HG03575 (cell line): ENCODE data around the gene PACRG.

Source experiments
- ATAC-seq: cut with Tn5 transposase; IDR thresholded peaks from one replicate; pipeline ENCODE4 v1.9.1; 2021; ENCODE audit not compliant: unreplicated experiment, insufficient number of reproducible peaks, low FRiP score; ENCODE audit errors: extremely low read depth

The PACRG gene

DNA sequence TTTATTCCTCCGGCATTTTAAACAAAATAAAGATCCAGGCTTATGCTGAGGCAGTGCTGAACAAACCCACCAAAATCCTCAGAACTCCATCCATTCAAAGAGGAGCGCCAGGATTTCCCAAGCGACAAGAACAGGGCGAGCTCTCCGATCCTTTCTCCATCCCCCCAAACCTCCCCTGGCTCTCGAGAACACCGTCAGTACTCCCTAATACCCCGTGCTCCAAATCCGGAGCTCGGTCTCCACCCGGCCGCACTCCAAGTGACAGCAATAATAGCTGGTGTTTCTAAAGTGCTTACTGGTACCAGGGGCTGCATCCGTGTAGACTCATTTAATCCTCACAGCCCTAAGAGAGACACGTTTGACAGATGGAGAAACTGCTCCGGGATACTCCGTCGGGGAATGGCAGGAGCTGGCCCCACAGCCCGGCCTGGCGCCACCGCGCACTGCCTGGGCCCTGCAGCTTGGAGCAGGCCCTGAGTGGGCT, 409.7 kb downstream of the PACRG start:
- ATAC-seq = no peak

DNA sequence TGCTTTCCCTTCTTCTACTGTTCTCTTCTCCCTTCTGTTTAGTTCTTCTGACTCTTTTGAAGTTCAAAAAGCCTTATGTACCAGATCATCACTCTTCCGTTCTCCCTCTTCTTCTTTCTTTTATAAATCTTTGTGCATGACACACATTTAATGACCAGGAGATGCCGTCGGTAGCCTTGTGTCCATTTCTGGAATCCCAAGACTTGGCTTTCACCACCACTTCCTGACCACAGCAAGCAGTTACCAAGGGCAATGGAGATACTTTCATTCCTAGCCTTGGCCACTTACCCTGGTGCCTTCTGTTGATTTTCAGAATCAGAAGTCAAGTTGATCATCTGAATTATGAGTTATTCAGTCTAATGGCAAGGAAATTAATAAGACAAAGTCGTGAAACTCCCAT, 418.3 kb downstream of the PACRG start:
- no peak for ATAC-seq

DNA sequence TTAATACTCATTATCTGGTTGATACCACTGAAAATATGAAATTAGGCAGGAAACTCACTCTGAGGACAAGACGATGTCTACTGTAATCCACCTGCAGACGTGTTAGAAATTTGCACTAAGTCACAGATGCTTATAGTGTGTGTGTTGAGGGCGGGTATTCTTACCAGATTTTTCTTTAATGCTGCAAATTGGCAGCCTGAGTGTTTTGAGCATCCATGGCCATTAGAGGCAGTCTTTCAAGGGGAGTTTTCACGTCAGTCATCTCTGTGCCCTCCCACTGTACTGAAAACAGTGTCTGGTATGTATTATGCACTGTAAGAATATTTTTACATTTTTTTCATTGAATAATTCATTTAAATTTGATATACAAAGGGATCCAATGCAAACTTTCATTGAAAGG, 420.2 kb downstream of the PACRG start:
- no peak for ATAC-seq

DNA sequence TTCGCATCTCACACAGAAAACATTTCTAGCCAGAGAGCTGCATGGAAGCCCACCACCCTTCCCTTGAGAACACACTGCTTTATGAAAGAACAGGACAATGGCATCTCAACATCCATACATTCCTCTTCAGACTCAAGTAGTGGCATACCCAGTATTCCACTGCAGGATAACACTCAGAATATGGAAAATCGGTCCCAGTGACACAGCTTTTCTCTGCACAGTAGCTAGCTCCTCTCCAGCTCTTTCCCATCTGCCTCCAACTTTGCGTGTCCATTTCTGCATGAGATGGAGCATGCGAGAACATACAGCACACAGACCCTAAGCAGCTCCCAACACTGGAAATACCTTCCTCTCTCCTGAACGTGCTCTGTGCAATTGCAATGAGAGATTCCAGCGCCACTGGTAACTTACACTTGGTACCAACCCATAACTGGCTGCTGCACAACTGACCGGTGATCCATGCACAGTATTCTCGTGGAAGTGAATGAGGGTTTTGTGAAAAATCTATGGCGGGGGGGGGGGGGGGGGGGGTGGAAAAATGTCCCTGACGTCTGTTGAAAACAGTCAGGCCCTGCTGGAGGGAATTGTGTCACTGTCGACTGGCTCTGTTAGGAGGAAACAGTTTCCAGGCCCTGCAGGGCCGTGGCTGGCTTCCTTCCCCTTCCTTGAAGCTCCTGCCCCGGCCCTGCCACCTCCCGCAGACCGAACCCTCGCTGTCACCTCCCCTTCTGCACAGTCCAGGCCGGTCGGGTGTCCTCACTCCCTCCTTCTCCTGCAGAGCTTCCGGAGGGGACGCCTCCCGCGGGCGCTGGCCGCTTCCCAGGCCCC, 420.9 kb downstream of the PACRG start:
- ATAC-seq = no peak

DNA sequence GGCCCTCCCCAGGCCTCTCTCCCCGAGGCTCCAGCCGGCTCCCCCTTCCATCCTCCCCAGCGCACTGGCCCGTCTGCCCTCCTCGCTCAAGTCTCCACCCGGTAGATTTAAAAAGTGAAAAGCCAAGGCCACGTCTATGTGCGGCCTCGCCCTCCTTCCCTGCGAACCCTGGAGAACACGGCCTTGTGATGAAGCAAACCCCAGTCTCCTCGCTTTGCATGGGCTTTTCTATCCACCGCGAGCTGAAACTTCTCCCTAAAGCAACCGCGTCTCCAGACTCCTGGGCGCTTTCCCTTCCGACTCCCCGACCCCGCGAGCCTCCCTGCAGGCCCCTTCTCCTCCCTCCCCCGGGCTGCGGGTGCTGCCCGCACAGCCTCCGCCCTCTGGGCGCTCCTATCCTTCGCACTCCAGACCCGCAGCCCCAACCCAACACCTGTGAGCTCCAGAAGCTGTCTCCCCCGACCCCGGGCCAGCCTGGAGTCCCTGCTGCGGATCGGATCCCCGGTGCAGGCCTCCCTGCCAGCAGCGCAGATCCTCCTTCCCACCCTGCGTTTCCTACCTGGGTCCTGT, 421.6 kb downstream of the PACRG start:
- ATAC-seq = no peak

DNA sequence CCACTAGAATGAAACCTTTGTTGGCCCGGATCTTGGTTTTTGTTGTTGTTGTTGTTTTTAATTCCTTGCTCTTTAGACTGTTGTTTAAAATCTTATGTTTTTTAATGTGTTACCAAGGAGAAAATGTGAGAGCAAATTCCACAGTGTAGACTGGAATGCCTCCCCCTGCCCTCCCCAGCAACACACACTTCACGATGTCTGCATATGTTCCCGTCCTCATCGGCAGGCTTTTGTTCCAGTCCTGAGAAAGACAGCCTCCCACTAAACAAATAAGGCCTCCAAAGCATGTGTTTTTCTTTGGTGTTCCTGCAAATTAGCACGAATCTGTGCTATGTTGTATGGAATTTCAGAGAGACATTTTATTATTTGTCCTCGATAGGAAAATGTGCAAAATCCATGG, 423.4 kb downstream of the PACRG start:
- no peak for ATAC-seq

DNA sequence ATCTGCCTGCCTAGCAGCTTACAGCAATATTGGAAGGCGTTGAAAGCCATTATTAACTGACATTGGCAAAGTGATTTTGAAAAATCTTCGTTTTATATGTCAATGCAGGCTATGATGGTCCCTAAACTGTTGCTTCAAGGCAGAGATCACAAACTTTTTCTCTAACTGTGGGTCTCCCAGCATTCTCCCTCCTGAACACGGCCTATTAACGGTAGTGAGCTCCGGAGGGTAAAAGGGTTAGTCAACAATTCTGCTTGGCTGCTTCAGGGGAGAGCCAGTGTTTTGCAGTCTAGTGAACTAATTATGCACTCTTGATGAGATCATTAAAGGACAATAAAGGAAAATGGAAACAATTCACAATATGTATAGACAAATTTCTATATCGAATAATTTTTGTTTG, 424.9 kb downstream of the PACRG start:
- ATAC-seq = no peak

DNA sequence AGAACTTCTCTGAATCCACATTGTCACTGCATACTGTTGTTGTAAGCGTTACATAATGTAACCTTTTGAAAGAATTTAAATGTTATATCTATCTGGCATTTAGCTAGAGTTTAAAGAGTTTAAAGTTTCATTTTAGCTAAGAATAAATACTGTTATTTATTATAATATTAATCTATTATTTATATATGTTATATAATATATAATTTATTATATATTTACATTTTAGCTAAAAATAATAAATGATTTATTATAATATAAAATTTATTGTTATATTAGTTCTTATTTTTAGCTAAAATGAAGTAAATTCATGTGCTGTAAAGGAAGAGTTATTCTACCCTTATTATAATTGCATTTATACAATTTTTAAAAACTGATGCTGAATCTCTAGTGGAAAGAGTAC, 431.3 kb downstream of the PACRG start:
- ATAC-seq = no peak

DNA sequence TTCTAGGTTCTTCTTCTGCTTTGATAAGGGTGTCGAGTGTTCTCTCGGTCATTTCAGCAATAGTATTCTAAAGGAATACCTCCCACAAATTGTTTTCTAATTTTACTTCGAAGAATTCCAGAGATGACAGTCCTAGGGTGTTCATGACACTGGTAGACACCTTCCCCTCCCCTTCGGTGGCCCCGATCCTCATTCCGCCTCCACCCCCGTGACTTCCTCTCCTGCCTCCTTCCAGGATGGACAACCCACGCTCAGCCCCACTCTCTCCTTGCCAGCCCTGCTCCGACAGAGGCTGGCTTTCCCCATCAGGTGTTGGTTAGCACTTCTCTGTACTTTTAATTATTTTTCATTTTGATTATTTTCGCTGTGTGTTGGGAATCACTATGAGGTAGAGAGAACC, 431.9 kb downstream of the PACRG start:
- ATAC-seq = no peak

DNA sequence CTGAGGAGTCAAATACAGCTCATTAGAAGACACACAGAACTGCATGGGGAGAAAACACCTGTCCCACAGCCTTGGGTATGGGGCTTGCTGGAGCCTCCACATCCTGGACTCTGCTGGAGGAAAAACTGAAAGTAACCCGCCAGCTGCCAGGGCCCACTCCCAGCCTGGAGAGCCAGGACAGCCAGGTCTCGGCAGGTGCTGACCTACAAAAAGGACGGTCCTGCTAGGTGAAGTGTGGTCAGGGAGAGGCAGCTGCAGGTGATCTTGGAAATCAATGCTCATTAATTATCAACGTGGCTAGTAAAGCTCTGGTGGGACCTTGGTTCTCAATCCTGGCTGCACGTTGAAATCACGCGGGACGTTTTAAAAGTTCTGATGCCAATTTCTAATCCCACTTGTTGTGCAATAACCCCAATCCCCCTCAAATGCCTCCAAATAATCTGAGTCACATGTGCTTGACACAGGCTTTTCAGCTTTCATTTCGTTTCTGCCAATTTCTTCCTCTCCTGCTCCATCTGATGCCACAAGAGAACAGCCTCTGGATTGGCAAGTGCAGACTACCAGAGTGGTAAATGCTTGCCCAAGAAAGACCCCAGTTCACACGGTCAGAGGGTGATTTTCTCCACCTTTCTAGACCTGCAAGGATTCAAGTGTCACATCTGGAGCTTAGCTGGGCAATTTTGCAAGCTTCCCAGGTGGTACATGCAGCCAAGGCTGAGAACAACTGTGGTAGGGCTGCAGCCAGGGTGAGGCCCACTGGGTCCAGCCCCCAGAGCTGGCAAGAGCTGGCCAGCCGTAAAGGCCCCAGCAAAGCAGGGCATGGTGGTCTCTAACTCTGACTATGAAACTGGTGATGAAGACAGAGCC, 434.5 kb downstream of the PACRG start:
- no peak for ATAC-seq

DNA sequence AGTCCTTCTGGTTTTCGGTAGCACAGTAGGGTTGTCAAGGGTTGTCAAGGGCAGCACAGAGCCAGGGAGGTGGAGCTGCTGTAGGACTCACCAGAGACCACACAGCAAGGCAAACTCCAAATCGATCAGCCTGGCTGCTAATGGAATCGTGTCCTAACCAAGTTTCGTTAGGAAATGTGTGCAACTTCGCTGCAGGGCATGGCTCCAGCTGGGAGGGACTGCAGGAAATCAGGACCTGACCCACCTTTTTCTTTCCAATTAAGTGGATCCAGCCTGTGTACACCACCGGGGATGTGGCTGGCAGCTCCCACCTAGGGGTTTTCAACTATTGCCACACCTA, 435.1 kb downstream of the PACRG start:
- no peak for ATAC-seq

DNA sequence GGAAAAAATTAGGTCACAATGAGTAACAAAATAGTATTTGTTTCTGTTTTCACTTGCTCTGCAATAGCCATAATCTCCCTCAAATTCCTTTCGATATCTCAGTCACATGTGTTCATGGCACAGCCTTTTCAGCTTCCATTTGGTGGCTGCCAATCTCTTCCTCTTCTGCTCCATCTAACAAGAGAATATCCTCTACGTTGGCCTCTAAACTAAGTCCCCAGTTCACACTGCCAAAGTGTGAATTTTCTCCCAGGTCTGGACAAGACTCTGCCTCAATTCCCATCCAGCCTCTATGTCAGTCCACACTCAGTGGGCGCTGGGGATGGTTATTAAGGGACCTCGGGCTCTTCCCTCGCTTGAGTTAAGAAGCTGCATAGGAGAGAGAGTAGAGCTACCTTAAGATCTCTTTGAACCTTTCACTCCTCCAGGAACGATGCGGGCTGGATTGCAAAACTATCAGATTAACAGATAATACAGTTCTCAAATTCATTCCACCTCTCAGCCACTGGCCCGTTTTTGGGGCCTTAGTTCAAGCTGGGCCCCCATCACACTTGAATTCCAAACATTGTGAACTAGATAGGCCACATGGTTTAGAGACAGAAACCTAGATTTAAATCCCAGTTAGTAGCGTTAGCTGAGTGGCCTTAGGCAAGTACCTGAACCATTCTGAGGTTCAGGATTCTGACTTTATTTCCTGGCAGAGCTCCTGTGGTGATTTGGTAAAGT, 436.6 kb downstream of the PACRG start:
- no peak for ATAC-seq

DNA sequence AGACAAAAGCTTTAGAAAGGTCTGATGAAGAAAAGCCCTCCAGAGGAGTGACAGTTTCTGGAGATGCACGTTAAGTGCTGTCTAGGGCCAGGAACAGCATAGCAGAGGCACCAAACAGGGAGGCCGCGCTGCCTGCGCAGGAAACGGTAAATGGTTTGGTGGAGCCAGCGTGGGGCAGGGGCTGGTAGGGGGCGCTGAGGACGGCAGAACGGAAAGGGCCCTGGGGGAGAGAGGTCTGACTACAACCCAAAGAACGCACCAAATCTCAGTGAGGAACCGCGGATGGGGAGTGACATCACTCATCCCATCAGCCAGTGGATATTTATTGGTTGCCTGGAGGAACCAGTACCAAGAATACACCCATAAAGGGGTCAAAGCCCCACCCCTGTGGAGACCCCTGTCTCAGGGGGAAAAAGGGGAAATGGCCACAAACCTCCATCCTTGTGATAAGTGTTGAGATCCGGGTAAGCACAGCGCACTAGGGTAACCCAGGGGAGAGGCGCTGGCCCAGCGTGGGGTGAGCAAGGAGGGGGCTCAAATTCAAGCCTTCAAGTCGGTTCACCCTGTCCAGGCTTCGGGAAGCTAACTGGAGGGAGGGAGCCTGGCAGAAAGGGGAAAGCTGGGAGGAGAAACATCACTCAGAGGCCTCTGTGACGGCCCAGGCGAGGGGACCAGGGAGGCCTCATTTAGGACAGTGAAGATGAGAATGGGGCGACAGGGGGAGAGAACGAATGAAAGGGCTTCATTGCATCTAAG, 437.6 kb downstream of the PACRG start:
- ATAC-seq = no peak

DNA sequence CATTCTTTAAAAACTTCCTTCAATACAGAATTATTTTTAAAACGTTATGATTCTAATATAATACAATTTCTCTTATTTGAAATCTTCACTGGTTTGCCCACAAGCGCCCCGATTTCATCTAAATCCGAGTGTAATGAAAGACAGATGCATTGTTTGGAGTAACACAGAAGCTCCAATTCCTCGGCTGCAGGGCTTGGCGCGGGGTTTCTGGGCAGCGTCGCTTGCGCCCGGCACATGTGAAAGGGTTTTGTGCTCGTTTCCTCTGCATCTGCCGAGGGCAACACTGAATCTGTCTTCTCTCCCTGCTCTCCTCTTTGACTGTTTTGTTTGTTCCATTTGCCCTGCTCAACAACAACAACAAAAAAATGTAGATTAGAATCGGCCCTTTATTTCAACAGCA, 438.1 kb downstream of the PACRG start:
- ATAC-seq = no peak

DNA sequence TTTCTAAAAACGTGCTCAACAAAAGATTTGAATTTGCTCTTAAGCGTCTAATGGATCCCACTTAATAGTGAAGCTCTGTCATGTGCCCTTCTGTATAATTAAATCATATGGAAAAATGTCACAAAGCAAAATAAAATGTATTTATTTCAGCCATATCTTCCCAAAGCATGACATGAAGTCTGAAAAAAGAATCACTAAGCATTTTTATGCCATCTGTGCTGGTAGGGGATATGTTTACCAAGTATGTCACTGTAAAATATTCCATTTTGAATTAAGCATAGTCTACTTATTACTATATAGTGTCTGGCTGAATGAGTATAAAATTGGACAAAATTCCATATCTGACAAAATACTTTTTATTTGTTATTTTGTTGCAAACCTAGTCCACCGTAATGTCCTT, 438.7 kb downstream of the PACRG start:
- no peak for ATAC-seq

DNA sequence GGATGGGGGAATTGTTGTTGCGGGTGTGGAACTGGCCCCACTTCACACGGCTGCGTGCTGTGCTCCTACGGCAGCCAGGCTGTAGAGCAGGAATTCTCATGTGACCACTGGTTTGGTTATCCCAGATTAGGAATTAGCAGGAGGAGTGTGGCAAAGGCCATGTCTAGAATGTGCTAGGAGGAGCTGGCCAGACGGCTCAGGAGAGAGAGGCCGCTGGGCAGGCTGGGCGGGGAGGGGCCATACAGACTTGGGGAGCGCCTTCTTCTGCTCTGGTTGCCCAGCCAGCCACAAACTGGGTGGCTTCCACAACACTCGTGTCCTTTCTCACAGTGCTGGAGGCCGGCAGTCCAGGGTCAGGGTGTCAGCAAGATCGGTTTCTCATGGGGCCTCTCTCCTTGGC, 441.7 kb downstream of the PACRG start:
- no peak for ATAC-seq

DNA sequence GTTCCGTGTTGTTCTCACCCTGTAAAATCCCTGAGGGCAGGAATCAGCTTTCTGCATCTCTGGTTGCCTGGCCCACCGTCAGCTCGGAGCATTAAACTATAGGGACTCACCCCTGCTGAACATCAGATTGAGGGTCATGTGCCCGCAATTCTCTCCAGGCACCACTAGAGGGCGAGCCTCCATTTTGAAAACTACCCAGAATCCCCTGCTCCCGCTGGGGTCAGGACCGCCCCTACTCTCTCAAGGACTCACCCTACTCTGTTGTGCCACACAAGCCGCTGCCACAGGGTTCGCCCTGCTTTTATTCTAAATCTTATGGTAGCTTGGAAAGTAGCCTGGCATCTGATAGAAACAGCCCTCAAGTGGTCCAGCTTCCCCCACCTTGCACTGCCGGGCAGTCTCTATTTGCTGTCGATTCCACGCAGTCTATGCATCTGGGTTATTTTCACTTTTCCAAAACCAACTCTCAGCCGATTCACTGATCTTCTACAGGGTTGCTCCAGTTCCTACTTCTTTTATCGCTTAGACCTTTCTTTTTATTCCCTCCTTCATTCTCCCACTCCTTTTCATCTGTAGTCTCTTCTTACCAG, 442.6 kb downstream of the PACRG start:
- ATAC-seq = peak; percentile 81

DNA sequence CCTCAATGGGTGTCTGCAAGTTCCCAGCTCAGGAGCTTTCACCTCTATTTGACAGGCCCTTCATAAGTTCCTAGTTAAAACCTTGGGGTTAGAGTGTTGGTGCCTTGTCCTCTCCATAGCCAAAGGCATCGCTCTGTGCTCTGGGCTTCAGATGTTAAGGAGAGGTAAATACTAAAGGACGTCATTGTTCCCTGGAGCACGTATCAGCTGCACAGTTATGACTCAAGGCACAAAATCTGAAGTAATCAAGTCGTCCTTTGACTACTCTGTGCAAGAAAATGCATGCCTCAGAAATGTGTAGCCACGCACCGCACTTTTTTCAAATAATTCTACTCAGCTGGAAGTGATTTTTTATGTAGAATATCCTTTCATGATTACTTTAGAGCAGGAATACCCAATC, 446.0 kb downstream of the PACRG start:
- ATAC-seq = no peak
